Esophagus (tissue), 2 donors: ENCODE results near the gene GATB. TPM values are rescaled to one million over a fixed set of nuclear protein-coding genes. Genes with fewer than 3 reads are reported as not detected.

Experiments used
- H3K27ac ChIP-seq, 2 donors: one replicate each; pipeline ENCODE4 v1.5.1; 2013; ENCODE audit warnings: low read depth in 2 of 2, mild to moderate bottlenecking in 2 of 2, inconsistent platforms in 1 of 2, low read length in 1 of 2, moderate library complexity in 1 of 2
- H3K27me3 ChIP-seq, 2 donors: one replicate each; pipeline ENCODE4 v1.6.1; 2013; ENCODE audit warnings: low read length in 2 of 2, control low read depth in 1 of 2, mild to moderate bottlenecking in 1 of 2; ENCODE audit not compliant: insufficient read depth in 2 of 2, control insufficient read depth in 1 of 2
- H3K36me3 ChIP-seq, 2 donors: one replicate each; pipeline ENCODE4 v1.6.1; 2013; ENCODE audit warnings: low read length in 1 of 2; ENCODE audit not compliant: control insufficient read depth in 2 of 2, insufficient read depth in 2 of 2
- H3K4me1 ChIP-seq, 2 donors: one replicate each; pipeline ENCODE4 v1.6.1; 2013; ENCODE audit warnings: low read length in 1 of 2; ENCODE audit not compliant: control insufficient read depth in 2 of 2, insufficient read depth in 2 of 2
- H3K4me3 ChIP-seq, 2 donors: one replicate each; pipeline ENCODE4 v1.5.1; 2013; ENCODE audit warnings: low read length in 2 of 2, mild to moderate bottlenecking in 2 of 2, low read depth in 1 of 2, moderate library complexity in 1 of 2
- H3K9me3 ChIP-seq, 2 donors: one replicate each; pipeline ENCODE4 v1.6.1; 2013; ENCODE audit warnings: mild to moderate bottlenecking in 2 of 2, low read depth in 1 of 2, low read length in 1 of 2, moderate library complexity in 1 of 2; ENCODE audit not compliant: control insufficient read depth in 2 of 2, insufficient read depth in 1 of 2
- WGBS, 2 donors: extraction: QIAGEN DNeasy Blood & Tissue Kit; methylation state at CpG; one replicate each; pipeline ENCODE4 v1.1.7; 2013; 5-methylcytosine and 5-hydroxymethylcytosine counted together
- polyA plus RNA-seq, 2 donors: library from polyadenylated mRNA; stranded (reverse); fragments of 200-250 nt; gene quantifications; one replicate each; pipeline ENCODE4 v1.2.3, GENCODE V29; 2013
- donor health status: healthy with polysubstance abuse.
- donor health status: Bipolar disorder and iron deficiency.

GATB gene
- polyA plus RNA-seq, 2 donors: 18.9 to 29.4 TPM

DNA sequence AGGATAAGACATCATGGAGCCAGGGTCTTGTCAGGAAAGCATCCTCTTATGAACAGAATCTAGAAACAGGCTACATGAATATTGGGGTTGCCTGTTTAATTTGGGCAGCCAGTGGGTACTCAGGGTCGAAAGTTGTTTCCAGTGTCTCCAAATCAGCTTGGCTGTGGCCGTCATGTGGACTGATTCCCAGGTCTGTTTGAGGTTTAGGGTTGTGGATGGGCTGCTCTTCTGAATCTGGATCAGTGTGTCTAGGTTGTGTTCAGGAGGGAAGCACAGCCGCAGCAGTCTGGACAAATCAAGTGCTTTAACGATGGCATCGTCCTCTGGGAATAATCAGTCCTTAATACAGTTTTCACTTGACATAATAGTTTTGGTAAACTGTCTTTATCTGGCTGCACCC is 94.3 kb downstream of the GATB start:
- H3K9me3 ChIP-seq: no peaks in the 10 kb centered on the region
- H3K4me3 ChIP-seq: no peak overlapping the region
- no peak overlapping the region for H3K27ac ChIP-seq
- H3K36me3 ChIP-seq: peaks cover 0 to 9% of the 10 kb centered on the region in 2 donors
- no peaks in the 10 kb centered on the region for H3K27me3 ChIP-seq
- WGBS, 2 donors: 87 to 90% methylated on average over 5 of the region's 5 CpGs
- peaks cover 0 to 2% of the 10 kb centered on the region in 2 donors for H3K4me1 ChIP-seq

DNA sequence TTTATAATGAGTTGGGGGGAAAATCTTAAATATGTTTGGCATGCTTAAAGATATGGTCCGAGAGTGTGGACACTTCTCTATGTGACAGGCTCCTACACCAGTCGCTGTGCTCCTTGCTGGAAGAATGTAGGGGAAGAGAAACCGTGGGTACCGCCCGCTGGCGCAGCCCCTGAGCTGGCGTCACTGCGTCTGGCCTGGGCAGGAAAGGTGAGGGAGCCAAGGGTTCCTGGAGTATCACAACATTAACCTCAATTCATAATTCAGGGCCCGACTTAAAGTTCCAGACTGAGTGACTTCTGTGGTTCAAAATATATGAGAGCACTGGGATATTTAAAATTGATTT is 95.1 kb downstream of the GATB start:
- peaks cover 0 to 2% of the 10 kb centered on the region in 2 donors for H3K4me1 ChIP-seq
- 95% methylated on average over 9 of the region's 9 CpGs for WGBS, 2 donors

DNA sequence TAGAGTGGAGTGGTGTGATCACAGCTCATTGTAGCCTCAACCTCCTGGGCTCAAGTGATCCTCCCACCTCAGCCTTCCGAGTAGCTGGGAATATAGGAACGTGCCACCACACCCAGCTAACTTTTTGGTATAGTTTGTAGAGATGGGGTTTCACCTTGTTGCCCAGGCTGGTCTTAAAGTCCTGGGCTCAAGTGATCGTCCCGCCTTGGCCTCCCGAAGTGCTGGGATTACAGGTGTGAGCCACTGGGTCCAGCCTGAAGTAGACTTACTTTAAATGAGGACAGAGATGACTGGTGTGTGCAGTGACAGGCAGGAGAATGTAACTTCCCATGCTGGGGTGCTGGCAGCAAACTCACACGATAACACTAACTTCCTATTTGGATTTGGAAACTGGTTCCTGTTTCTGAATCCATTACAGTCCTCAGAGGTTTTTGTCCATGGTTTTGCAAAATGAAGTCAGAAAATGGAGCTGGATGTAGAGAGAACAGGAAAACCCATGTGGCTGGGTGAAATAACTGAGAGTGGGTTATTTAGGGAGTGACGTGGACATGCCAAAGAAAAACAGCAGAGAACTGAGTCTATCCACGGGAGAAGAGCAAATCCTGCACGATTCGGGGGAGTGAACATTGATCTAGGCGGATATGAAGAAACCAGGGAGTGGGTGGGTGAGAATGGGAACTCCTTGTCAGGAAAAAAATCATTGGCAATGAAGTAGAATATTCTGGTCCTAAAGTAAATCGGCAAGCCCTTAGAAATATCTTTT is 95.6 kb downstream of the GATB start:
- Histone ChIP-seq H3K27ac (no peak overlapping the region), H3K4me3 (no peak overlapping the region), H3K27me3 (no peaks in the 10 kb centered on the region), H3K4me1 (peaks cover 0 to 2% of the 10 kb centered on the region in 2 donors), H3K9me3 (no peaks in the 10 kb centered on the region), H3K36me3 (peaks cover 0 to 10% of the 10 kb centered on the region in 2 donors)
- WGBS, 2 donors: 86 to 91% methylated on average over 12 of the region's 12 CpGs

More for the DNA sequence above, 95.1 kb downstream of the GATB start:
- Histone ChIP-seq H3K27me3 (no peaks in the 10 kb centered on the region), H3K36me3 (peaks cover 0 to 10% of the 10 kb centered on the region in 2 donors), H3K4me3 (no peak overlapping the region), H3K27ac (no peak overlapping the region), H3K9me3 (no peaks in the 10 kb centered on the region)

DNA sequence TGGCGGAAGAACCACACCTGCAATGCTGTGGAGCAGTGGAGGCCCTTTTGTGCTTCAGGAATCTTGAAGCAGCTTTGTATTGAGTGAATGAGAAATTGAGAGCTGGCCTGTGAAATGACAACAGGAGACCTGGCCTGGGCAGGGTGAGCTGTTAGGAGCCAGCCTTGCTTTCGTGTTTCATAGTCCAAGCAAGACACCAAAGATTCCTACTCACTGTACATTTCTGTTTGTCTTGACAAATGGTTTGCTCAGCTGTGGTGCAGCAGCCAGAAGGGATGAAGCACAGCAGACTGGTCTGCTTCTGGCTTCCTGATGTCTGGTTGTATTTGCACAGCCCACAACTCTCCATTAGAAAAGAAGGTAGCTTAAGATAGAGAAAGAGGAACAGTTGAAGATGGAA is 96.5 kb downstream of the GATB start:
- Histone ChIP-seq H3K4me3 (no peak overlapping the region), H3K27ac (no peak overlapping the region)
- 56 to 70% methylated on average over 2 of the region's 2 CpGs for WGBS, 2 donors

DNA sequence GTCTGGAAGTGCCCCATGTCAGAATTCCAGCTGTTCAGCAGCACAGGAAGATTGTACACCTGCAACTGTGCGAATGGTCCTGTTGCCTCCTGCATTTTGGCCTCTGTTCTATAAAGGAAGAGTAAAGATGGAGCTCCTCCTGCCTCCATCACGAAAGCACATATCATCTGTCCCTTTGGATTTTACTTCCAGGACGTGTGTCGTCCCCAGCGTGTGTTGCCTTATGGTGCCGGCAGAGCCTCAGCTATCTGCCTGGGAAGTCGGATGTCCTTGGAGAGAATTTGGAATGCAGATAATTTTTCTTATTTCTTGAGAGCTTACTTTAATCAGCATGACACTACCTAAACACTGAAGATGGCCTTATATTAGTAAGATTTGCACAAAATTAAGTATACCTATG is 97.7 kb downstream of the GATB start:
- H3K4me3 ChIP-seq: no peak overlapping the region
- H3K4me1 ChIP-seq: no peaks in the 10 kb centered on the region
- WGBS, 2 donors: 92 to 93% methylated on average over 7 of the region's 7 CpGs
- H3K27me3 ChIP-seq: no peaks in the 10 kb centered on the region
- H3K36me3 ChIP-seq: peaks cover 0 to 12% of the 10 kb centered on the region in 2 donors
- H3K27ac ChIP-seq: no peak overlapping the region
- H3K9me3 ChIP-seq: no peaks in the 10 kb centered on the region

More for the DNA sequence above, 96.5 kb downstream of the GATB start:
- H3K36me3 ChIP-seq: peaks cover 0 to 10% of the 10 kb centered on the region in 2 donors
- H3K27me3 ChIP-seq: no peaks in the 10 kb centered on the region
- no peaks in the 10 kb centered on the region for H3K9me3 ChIP-seq
- H3K4me1 ChIP-seq: peaks cover 0 to 2% of the 10 kb centered on the region in 2 donors

- Histone ChIP-seq H3K27ac (no peak overlapping the region), H3K36me3 (peaks cover 0 to 21% of the 10 kb centered on the region in 2 donors), H3K27me3 (no peaks in the 10 kb centered on the region), H3K4me1 (no peaks in the 10 kb centered on the region), H3K9me3 (no peaks in the 10 kb centered on the region), H3K4me3 (no peak overlapping the region)
- 84% methylated on average over 7 of the region's 7 CpGs for WGBS, 2 donors
Observed at GRCh38 chr4:151661873-151662272, 98.9 kb downstream of the GATB start.

- Histone ChIP-seq H3K4me1 (no peaks in the 10 kb centered on the region), H3K27me3 (no peaks in the 10 kb centered on the region), H3K4me3 (no peak overlapping the region), H3K9me3 (no peaks in the 10 kb centered on the region), H3K27ac (no peak overlapping the region), H3K36me3 (peaks cover 0 to 21% of the 10 kb centered on the region in 2 donors)
Observed at GRCh38 chr4:151660676-151661075, 100.1 kb downstream of the GATB start.

- no peak overlapping the region for H3K4me3 ChIP-seq
- no peaks in the 10 kb centered on the region for H3K4me1 ChIP-seq
- H3K27me3 ChIP-seq: no peaks in the 10 kb centered on the region
- 61 to 69% methylated on average over 12 of the region's 12 CpGs for WGBS, 2 donors
- H3K9me3 ChIP-seq: no peaks in the 10 kb centered on the region
- H3K27ac ChIP-seq: no peak overlapping the region
- peaks cover 0 to 21% of the 10 kb centered on the region in 2 donors for H3K36me3 ChIP-seq
Observed at GRCh38 chr4:151659601-151660364, 101.0 kb downstream of the GATB start.

DNA sequence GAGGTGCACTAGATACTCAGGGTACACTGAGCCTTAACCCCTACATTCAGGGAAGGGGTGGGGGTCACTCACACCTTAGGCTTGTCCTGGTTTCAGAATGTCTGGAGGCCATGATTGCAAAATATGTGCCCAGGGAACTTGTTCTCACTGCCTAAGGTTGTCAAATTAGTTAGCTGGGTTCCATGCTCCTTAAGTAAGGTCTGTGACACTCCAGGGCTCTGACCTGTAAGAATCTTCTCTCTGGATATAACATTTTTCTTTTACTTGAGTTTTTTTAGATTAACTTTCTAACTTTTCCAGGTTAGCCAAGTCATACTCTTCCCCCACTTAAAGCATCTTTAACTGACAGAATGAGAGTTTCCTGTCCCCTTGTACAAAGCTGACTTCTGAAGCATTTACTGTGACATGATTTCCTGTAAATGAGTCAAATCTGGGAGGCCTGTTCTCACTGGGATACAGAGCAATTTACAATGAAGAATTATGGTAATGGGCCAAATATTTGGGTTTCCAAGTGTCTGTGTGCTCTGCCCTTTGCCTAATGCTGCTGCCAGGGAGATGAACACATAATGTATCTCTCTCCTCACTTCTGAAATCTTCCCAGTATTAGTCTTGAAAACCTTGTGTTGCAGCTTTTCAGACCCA is 101.7 kb downstream of the GATB start:
- Histone ChIP-seq H3K9me3 (no peaks in the 10 kb centered on the region), H3K27ac (no peak overlapping the region), H3K4me3 (no peak overlapping the region), H3K36me3 (peaks cover 0 to 19% of the 10 kb centered on the region in 2 donors), H3K27me3 (no peaks in the 10 kb centered on the region), H3K4me1 (no peaks in the 10 kb centered on the region)
